Panc1 (cell line): ENCODE data around the gene RNF227.

Experiments
- CTCF ChIP-seq: fragments of 450-650 bp; IDR thresholded peaks from 2 replicates; pipeline ENCODE4 v1.5.1; 2017; ENCODE audit warnings: mild to moderate bottlenecking
- SIN3A ChIP-seq: IDR thresholded peaks from 2 replicates; pipeline ENCODE4 v1.6.1; 2012; ENCODE audit warnings: low read depth, mild to moderate bottlenecking, low read length, moderate library complexity, borderline replicate concordance; ENCODE audit not compliant: insufficient read depth
- TF ChIP-seq, protein P1 (sequence below), 2 experiments: IDR thresholded peaks; 2 replicates each; pipeline ENCODE4 v1.6.1; 2011 to 2012; ENCODE audit warnings: low read depth in 2 of 2, control low read depth in 1 of 2, low read length in 1 of 2, mild to moderate bottlenecking in 1 of 2, moderate library complexity in 1 of 2; ENCODE audit not compliant: insufficient read depth in 1 of 2

DNA sequence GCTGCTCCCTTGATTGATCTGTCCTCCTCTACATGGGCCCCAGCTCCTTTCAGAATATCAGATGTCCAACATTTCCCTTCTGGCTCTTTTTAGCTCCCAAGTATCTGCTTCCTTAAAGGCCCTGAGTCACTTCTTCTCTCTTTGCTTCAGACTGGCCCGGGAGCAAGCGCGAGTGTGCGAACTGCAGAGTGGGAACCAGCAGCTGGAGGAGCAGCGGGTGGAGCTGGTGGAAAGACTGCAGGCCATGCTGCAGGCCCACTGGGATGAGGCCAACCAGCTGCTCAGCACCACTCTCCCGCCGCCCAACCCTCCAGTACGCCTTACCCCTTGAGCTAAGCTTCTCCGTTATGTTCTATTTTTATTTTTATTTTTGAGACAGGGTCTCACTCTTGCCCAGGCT lies 28.2 kb upstream of the RNF227 start:
- no peak for TF ChIP-seq CTCF
- TF ChIP-seq SIN3A = no peak
- TF ChIP-seq, protein P1, sequence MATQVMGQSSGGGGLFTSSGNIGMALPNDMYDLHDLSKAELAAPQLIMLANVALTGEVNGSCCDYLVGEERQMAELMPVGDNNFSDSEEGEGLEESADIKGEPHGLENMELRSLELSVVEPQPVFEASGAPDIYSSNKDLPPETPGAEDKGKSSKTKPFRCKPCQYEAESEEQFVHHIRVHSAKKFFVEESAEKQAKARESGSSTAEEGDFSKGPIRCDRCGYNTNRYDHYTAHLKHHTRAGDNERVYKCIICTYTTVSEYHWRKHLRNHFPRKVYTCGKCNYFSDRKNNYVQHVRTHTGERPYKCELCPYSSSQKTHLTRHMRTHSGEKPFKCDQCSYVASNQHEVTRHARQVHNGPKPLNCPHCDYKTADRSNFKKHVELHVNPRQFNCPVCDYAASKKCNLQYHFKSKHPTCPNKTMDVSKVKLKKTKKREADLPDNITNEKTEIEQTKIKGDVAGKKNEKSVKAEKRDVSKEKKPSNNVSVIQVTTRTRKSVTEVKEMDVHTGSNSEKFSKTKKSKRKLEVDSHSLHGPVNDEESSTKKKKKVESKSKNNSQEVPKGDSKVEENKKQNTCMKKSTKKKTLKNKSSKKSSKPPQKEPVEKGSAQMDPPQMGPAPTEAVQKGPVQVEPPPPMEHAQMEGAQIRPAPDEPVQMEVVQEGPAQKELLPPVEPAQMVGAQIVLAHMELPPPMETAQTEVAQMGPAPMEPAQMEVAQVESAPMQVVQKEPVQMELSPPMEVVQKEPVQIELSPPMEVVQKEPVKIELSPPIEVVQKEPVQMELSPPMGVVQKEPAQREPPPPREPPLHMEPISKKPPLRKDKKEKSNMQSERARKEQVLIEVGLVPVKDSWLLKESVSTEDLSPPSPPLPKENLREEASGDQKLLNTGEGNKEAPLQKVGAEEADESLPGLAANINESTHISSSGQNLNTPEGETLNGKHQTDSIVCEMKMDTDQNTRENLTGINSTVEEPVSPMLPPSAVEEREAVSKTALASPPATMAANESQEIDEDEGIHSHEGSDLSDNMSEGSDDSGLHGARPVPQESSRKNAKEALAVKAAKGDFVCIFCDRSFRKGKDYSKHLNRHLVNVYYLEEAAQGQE (IDR thresholded peaks at IDR 0.05; ENCODE audit: insufficient read depth in 1 of 2, low read depth in 2 of 2, low read length in 1 of 2) = no peak
